Measurements from ENCODE around the gene ABCA1.

GRCh38 chr9:104802906-104803305 is 125.0 kb downstream of the ABCA1 start:
- TF ChIP-seq CTCF (optimal IDR thresholded peaks at IDR 0.05 in 1 of 3, IDR thresholded peaks at IDR 0.05 in 1 of 3, conservative IDR thresholded peaks at IDR 0.05 in 1 of 3; ENCODE audit: extremely low read depth in 1 of 3, insufficient read depth in 2 of 3, low read length in 3 of 3) (no peak), EZH2 (IDR thresholded peaks at IDR 0.05; ENCODE audit: low read length) (no peak)

Measured in keratinocyte (primary cell).